Activated T-helper 9 cell treated with anti-CD3 and anti-CD28 coated beads, Interleukin-2, amount 50 U/mL, for 16 hours (primary cell): ENCODE results near the gene PLPPR1.
"Not testable (repeated sequence)": the region's sequence is repeated elsewhere in the genome, so short reads cannot be mapped to it uniquely, and the experiment has no call there.

Experiments used
- DNase-seq: peaks from one replicate; pipeline ENCODE4 v3.0.0-alpha.2; 2020; ENCODE audit warnings: low read depth

PLPPR1 gene

DNA sequence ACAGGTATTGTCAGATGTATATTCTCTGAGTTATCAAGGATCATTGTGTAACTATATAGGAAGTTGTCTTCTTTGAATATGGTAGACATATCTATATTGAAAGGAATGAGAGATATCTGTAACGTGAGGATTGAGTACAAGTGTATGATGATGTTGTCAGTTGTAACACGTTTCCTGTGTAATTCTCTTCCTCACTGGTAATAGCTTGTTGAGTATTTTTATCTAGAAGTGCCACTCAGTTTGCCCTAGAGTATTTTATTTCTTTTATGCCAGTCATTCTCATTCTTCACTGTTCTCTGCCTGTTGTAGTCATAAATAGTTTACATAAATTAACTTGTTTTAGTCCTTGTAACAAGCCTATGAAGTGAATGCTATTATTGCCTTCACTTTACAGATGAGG lies 184.1 kb downstream of the PLPPR1 start:
- no peak for DNase-seq

DNA sequence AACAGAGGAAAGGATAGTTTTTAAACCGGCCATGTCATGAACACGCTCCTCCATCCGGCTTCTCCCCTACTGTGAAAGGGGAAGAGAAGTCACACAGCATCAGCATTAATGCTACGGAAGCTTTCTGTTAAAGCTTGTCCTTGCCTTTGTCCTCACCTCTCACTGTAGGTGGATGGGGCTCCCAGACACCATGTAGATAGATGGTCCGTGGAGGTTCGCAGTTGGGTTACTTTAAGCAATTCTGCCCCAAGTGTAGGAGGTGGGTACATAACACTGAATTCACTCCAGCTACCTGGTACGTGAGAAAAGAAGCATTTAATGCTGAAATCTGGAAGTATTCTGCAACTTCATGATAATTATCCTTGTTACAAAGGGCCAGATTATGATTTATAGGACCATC lies 190.5 kb downstream of the PLPPR1 start:
- no peak for DNase-seq

DNA sequence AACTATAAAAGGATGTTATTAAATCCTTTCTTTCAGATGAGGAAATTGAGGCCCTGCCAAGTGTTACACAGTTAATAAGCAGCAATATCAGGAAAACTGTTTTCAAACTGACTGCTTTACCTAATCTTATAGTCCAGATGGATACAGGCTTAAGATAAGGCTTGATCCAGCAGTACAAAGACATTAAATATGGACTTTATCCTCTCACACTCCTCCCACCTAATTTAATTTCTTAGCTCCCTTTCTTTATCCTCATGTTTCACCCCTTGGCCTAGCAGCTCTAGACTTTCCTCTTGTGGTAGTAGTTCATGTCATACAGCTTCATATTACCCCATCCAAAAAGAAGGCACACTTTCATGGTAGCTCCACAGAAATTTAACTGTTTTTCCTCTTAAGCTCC lies 191.8 kb downstream of the PLPPR1 start:
- no peak for DNase-seq

DNA sequence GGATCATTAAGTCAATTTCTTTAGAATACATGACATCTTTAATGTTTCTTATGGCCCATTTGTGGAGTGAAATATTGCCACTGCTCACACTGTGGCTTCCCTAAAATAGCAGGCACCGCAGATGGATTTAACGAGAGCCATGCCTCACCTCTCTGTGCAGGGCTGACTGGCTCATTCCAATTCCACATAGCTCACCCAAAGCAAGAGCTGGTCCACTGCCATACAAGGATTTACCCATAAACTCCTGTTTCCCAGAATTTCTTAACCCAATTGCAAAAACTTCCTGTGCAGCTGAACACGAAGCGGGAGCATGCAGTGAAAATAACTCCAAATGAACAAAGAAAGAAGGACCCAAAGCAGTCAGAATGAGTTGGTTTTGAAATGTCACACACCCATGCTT lies 196.7 kb downstream of the PLPPR1 start:
- DNase-seq = no peak

DNA sequence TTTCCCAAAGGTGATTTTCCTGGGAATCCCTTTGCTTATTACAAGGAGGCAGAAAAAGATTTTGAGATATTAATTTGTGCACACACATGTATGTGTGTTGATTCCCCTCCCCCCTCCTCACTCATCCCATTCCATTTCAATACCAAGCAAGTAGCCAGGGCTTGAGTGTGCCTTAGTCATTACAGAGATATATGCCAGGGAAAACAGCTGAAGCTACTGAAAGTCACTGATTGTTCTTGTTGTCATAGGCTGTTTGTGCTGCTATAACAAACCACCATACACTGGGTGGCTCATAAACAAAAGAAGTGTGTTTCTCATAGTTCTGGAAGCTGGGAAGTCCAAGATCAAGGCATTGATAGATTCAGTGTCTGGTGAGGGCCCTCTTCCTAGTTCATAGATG lies 197.6 kb downstream of the PLPPR1 start:
- no peak for DNase-seq

DNA sequence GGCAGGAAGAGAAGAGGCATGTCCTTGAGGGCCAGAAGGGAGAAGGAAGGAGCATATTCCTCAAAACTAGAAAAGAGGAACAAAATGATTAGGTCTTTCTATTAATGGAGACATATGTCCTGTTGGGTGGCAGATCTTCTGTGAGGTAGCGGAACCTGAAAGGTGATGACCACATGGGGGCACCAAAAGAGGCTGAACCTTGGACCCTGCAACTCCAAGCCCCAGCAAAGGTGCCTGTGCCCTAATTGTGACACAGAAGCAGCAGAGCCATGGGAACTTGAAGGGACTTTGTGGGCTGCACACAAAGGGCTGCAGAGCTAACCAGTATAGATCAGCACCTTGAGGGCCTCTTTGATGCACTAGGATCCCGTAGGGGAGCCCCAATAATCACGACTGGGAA lies 198.3 kb downstream of the PLPPR1 start:
- no peak for DNase-seq

DNA sequence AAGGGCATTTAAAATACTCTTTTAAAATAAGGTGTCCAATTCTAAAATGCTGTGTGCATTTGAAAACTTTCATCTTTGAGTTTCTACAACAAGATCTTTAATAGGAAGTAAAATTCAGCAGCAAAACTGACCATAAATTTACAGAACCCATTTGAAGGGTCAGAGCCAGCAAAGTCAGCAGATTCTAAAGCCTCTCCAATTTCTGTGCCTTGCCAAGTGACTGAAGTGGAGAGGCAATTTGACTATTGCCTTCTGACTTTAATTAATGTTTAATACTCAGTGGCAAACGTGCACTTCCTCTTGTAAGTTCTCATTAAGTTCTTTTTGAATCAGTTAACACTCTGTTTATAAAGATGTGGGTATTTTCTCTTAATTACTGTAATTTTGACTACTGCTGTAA lies 201.1 kb downstream of the PLPPR1 start:
- no peak for DNase-seq

DNA sequence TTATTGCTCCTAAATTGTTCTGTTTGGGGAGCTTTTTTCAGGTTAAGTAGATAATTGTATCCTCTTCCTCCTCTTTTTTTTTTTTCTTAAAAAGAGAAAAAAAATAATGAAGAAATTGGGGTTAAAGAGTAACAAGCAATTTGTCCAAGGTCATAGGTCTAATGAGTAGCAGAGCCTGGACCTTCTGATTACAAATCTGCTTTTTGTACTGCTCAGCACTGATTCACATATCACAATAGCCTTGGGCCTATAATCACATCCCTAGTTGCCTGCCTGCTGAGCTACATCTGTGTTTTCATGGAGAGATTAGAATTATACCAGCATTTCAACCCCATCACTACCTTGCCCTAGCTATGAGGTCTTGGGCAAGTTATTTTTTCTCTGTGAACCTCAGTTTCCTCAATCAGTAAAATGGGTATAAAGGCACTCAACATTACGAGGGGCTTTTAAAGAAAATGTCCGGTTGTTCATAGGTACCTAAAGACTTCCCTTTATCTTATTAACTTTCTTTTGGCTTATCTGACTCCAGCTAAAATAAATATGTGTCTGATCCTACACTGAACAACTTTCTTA lies 204.0 kb downstream of the PLPPR1 start:
- no peak for DNase-seq

DNA sequence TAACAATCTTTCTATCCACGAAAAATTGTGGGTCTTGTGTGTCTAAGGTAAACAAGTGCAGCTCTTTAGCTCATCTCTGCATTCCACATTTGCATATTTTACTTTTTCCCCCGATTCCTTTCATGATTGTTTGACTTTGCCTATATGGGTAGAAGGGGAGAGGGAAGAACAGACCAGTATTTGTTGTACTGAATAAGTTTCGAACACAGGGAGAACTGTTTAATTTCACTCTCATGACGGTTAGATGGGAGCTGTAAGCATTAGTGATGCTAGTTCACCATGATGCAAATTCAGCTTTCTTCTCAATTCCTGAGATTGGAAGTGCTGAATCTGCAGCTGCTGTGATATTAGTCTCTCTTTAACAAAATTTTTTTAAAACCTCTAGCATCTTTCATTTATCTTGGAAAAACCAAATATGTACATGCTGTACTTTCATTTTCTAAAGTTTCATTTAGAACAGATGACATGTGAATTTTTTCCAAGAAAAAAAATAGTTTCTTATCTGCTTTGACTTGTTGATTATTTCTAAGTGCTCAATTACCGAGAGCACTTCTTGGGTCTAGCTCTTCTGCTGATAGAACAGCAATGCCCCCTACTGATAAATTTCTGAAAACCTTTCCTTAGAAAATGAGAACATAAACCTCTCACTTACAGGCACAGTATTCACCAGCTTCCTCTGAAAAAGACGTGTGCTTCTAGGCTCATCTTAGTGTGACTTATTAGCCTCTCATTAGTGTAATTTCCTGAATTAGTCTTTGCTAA lies 206.8 kb downstream of the PLPPR1 start:
- DNase-seq = no peak

DNA sequence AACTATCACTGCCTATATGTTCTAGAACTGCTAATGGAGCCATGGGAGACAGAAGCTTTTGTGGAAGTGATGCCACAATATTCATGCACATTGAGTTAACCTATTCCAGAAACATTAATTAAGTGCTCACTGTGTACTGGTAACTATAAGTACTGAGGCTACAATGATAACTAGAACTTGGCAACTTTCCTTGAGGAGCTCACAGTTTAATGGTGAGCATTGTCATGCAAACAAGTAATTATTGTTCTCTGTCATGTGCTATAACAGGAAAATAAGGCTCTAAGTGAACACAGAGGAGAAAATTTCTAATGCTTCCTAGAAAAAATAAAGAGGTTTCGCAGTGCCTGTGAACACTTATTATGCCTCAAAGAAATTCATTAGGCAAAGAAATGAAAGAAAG lies 214.1 kb downstream of the PLPPR1 start:
- no peak for DNase-seq

DNA sequence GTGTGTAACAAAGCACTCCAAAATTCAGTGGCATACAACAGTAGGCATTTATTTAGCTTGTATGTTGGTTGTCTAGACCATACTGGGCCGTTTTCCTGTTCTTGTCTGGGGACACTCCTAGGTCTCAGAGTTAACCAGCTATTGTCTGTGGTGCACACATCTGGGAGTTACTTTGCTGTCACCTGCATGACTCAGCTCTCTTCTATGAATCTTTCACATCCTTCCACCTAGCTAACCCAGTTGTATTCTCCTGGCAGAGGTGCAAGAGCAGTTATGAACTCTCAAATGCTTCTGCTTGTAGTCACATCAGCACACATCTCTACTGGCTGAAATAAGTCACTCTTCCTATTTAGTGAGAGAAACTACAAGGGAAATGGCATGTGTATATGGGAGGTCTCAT lies 218.2 kb downstream of the PLPPR1 start:
- no peak for DNase-seq

DNA sequence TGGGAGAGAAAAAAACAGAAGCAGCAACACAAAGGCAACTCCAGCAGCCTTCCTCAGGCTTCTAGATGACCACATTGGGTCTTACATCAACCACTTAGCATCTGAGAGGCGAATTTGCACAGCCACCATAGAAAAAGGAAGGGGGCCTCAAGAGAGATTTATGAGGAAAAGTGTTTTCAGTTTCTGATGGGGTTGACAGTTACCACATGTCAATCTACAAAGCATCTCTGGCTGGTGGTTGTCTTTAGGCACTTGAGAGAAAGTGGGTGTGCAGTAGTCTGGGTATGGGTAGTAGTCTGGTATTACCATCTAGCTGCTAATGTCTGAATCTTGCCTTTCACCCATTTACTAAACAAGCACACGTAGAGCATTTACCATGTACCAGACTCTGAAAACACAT lies 218.8 kb downstream of the PLPPR1 start:
- no peak for DNase-seq

DNA sequence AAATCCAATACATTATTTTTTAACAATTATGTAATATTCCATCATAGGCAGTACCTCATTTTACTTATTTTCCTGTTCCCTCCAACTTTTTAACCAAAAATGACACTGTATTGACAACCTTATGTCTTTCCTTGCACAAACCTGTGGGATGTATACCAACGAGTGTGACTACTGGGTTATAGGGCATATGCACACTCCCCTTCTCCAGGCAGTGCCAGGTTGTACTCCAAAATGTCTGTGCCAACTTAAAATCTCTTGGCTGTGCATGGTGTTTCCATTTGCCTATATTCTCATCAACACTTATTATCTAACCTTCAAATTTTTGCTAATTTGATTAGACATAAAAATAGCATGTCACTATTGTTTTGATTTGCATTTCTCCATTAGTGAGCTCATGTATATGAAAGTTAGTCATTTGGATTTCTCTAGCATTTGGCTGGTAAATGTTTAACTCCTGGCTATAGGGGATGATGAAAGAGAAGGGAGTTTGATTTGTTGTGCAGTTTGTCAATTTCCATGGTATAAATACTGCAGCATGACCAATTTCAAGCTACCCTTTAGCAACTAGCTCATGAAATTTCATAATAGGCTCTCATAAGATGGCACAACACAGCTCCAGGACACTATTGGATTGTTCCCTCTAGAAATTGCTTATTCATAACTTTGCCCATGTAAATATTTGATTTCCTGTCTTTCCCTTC lies 226.4 kb downstream of the PLPPR1 start:
- DNase-seq = no peak

DNA sequence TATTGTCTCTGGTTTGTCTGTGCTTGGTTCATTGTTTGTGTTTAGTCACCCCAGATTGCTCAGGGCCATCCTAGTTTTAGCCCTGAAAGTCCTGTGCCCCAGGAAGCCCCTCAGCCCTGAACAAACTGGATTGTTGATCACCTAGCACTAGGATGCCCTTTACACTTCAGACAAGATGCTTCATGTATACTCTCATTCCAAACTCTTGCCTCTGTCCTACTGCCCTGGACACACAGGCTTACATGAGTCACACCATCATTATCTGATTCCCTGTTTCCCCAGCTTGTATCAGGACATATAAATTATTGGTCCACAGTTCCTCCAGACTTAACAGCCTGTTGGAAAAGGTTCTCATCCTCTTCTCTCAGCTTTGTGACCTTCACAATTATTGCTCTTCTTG lies 236.2 kb downstream of the PLPPR1 start:
- no peak for DNase-seq

DNA sequence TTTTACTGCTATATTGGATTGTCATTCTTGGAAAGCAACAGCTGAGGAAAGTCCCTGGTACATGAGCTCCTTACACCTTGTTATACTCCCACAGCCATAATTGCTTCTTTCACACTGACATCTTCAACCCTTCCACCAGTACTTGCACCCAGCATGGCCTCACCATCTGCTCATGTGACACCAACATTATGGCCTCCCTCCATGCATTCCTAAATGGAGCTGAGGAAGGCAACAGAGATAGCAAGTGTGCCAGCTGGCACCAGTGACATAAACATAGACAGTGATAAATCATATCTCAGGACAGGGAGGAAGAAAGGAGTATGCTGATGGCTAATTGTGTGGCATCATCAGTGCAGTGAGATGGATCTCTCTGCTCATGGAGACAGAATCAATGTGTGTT lies 236.7 kb downstream of the PLPPR1 start:
- no peak for DNase-seq

DNA sequence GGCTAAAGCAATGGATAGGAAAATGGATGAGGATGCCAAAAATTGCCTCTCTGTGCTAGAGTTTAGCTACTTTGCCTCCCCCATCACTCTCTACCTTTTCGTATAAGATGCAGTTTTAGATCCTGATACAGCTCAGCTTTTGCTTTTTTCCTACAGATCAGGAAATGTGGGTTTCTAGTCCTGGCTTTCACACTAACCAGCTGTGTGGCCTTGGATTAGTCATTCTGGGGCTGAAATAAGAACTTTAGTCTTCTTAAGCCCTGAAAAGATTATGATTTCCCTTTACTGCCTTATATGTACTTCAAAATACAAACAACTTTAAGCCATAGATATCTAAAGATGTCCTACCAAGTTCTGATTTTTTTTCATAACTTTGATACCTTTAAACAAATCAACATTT lies 239.9 kb downstream of the PLPPR1 start:
- no peak for DNase-seq

DNA sequence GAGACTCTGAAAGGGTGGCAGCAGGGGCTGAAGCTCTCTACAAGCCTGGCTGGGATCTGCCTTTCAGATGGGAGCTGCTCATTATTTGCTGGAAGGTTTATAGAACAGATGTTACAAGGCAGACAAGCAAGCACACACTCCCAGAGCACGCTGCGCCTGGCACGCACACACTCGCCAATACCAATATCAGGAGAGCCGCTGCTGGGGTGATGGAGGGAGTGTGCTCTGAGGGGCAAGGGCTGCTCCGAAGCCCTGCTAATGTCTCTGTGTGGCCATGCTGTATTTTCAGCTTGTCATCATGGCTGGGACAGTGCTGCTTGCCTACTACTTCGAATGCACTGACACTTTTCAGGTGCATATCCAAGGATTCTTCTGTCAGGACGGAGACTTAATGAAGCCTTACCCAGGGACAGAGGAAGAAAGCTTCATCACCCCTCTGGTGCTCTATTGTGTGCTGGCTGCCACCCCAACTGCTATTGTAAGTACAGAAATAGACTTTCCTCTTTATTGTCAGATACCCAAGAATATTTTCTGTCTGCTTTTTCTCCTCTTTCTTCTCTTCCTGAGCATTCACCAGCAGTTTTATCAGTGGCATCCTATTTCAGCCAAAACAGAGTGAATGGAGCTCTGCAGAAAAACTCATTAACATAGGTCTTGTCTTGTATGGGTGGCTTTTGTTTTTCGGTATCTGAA lies 241.2 kb downstream of the PLPPR1 start:
- no peak for DNase-seq

DNA sequence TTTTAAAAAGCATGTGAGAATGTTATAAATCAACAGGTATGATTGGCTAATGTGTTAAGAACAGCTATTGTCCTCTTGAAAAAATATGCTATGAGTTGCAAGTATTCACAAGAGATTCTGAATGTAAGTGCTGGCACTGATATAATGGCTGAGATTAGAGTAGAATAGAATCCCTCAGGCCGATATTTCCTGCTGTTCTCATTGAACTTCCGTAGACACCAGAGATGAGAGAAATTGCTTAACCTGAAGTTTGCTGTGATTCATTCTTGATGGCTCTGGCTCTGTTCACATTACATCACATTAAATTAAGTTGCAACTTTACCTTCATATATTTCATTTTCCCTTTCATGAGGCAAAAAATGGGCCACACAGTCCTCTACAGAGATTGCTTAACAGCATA lies 241.8 kb downstream of the PLPPR1 start:
- no peak for DNase-seq

DNA sequence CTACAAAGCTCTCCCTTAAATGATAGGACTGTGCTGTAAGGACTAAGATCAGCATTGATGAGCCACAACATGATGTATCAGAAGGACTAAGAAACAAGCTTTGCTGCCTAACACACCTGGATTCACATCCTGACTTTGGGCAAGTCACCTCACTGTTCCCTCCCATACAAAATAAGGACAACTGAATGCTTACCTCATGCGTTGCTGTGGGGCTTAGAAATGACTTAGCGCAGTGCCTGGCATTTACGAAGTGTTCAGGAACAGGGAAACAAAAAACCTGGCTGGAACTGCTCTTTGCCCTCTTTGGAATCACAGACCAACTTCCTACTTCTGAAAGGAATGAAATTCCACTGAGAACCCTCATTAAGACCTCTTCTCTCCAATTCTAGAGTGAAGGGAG lies 242.6 kb downstream of the PLPPR1 start:
- DNase-seq = no peak

DNA sequence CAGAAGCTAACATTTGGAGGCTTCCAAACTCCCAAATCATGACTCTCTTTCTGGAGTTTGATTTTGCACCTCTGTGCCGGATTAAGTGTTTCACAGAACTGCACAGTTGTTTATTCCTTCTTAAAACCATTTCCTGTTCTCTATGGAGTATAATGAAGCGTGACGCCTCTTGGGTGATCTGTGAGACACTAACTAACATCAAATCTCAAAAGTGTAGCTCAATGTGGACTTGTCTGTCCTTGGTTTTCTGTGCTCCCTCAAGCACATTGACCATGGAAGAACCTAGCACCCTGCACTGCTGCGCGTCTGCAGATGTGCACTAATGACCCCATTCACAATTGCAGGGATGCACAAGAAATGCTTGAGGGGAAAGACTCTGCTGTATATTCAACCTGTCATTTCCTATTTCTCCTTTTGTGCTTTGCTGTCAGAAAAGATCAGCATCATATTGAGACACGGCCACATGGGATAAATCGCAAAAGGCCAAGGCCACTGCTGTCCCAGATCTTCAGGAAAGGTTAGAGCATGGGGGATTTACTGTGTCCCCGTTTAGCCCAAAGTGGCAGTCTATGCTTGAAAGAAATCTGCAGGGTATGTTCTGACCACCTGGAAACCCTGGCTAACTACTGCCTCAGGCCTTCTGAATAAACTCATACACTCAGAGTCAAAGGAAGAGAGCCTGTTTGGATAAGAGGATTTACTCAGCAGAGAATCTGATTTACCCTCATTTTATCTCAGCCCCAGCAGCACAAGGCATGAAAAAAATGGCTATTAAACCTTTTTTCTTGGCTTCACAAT lies 246.6 kb downstream of the PLPPR1 start:
- no peak for DNase-seq

DNA sequence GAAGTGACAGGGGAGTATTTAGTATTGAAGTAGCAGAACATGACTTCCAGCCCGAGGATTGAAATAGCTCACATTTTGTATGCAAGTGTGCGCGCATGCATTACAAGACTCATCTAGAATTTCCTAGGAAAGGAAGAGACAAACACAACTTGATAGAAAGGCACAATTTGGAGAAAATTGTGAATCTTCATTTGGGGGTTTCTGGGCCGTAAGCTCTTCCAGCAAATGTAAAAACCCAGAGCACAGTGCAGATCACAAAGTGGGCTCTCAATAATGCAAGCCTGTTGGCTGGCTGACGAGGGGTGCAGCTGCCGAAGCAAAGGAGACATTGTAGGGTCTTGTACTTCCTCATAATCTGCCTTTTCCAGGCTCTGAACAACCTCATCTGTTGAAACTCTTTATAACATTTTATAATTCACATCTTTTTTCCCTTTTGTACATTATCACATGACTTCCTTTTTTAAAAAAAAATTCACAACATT lies 247.3 kb downstream of the PLPPR1 start:
- DNase-seq = no peak

DNA sequence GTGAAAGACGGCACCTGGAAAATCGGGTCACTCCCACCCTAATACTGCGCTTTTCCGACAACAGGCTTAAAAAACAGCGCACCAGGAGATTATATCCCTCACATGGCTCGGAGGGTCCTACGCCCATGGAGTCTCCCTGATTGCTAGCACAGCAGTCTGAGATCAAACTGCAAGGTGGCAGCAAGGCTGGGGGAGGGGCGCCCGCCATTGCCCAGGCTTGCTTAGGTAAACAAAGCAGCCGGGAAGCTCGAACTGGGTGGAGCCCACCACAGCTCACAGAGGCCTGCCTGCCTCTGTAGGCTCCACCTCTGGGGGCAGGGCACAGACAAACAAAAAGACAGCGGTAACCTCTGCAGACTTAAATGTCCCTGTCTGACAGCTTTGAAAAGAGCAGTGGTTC lies 262.5 kb downstream of the PLPPR1 start:
- DNase-seq = not testable (repeated sequence)
